Stimulated activated CD8-positive, alpha-beta memory T cell treated with anti-CD3 and anti-CD28 coated beads, Interleukin-12 subunit alpha, Interleukin-12 subunit beta, amount 100 ng/mL, for 24 hours (primary cell): ENCODE results near the gene TRANK1.
"Not testable (repeated sequence)": the region's sequence is repeated elsewhere in the genome, so short reads cannot be mapped to it uniquely, and the experiment has no call there.

Source experiments
- DNase-seq: peaks from one replicate; pipeline ENCODE4 v3.0.0-alpha.2; 2020; ENCODE audit errors: extremely low read depth

Gene TRANK1

DNA sequence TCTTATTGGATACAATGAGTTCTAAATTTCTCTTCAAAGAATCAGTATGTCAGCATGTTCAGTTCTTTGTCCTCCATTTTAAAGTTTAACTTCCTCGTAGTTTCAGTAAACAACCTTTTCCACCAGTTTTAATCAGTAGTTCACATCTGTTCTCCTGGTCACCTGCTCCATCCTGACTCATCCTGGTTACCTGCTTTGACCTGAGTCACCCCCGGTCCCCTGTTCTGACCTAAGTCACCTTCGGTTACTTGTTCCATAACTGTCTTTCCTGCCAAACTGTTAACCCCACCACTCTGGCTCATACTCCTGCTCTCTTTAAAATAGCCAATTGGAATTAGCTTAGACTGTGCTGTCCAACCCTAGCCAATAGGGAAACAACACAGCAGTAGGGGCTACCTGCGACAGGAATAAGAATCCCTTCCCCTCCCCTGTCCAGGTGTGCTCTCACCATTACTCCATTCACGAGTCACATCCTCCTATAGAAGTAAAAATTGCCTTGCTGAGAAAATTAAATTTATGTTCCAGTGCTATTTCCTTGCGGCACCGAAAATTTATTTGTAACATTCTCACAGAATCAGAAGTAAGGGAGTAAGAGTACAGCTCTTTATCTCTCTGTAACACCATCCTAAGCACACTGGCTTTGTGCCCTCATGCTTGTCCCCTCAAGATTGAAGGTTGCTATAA lies 23.8 kb downstream of the TRANK1 start:
- DNase-seq, result no peak

GRCh38 chr3:36919439-36920160 lies 25.3 kb downstream of the TRANK1 start:
- no peak for DNase-seq

GRCh38 chr3:36918050-36918449 lies 26.8 kb downstream of the TRANK1 start:
- no peak for DNase-seq

DNA sequence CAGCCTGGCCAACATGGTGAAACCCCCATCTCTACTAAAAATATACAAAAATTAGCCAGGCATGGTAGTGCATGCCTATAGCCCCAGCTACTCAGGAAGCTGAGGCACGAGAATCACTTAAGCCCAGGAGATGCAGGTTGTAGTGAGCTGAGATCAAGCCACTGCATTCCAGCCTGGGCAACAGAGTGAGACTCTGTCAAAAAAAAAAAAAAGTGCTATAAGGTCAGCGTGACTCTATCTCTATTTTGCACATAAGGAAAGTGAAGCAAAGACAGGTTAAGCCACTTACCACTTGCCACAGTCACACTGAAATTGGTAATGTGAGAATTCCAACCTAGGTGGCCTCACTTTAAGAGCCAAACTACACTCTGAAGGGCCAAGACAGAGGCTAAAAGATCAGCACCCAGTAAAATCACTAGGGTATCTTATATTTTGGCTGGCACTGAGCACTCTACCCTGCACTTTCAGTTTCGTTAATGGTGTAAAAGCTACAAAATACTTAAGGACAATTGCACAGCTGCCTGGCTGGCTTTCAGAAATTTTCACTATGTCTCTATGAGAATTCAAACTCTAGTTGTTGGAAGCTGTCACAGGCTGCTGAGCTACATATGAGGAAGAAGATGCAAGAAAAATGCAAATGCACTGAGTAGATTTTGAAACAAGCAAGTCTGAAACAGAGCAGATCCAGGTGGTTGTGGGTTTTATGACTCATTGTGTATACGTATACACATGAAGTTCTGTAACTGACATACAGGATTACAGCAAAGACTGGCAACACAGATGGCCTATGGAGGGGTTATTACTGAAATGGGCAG lies 32.7 kb downstream of the TRANK1 start:
- DNase-seq, result no peak

DNA sequence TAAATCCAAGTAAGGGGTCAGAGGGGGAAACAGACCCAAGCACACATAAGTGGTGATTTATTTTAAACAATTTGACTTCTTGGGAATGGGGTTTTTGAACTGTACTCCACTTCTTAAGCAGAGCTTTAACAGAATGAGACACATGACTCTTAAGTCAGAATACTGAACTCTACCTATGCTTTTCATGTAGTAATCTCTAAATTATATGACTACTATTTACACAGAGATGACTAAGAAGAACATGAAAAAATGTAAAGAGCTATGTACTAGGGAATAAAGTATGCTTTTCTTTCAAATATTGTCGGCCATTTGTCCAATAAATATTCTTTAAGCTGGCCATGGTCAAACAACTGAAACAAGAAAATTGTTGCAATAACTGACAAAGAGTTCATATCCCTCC lies 35.2 kb downstream of the TRANK1 start:
- no peak for DNase-seq

- no peak for DNase-seq
Measured at GRCh38 chr3:36909181-36909580, 35.7 kb downstream of the TRANK1 start.

- no peak for DNase-seq
Measured at GRCh38 chr3:36908647-36909180, 36.1 kb downstream of the TRANK1 start.

DNA sequence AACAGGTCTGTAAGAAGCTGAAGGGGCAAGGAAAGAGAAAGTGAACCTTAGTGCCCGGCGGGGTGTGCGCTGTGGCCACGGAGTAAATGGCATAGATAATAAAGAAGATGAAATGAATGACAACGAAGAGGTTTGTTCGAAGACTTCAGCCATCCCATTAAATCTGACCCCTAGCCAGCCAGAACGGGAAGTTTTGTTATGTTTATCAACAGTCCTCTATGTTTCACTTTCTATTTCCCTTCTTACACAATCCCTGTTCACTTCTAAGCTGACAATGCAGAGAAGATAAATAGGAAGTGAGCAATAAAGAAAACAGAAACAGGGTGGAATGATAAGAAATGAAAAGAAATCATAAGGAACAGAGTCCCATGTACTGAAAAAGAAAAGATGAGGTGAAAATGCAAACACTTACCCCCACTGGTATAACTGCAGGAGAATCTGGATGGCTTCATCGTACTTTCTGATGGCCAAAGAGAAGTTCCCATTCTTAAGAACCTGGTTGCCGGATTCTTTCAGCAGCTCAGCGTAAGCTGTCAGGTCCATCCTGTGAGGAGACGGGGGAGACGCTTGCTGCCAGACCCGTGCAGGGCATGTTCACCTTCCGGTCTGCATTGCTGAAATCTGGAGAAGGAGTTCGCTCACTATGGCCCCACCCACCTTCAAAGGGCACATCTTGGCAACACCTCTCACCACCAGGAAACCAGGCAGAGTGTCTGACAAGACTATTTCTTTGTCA lies 36.8 kb downstream of the TRANK1 start:
- DNase-seq, result peak; percentile 9

DNA sequence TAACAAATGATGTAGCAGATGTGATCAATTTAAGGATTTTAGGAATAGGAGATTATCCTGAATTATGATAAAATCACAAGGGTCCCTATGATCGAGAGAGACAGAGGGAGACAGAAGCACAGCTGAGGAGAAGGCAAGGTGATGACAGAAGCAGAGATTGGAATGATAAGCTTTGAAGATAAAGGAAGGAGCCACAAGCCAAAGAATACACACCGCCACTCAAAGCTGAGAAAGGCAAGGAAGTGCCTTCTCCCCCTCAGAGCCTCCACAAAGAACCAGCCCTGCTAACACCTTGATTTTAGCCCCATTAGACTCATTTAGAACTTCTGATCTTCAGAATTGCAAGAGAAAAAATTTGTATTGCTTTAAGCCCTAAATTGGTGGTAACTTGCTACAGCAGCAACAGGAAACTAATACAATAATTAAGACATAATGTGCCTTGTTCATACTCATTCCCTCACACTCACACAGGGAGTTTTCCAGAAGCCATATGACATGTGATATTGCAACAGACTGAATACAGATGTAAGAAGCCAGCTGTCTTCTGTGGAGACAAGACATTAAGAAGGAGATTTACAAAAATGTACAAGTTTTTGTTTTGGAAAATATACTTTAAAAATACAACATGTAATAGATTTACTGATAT lies 38.2 kb downstream of the TRANK1 start:
- no peak for DNase-seq

DNA sequence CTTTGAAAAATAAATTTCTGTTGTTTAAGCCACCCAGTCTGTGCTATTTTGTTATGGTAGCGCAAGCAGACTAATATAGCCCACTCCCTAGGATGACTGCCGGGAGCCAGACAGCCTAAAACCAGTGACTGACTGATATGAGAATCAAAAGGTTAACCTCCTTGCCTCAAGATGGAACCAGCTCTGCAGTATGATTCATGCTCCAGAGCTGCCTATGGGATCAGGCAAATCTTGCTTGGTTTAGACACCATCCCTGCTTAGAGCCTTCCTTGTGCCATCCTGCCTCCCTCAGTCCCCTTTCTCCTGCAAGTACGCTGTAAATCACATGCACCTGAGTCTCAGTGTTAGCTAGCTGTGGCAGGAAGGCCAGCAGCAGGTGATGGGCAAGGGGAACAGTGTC lies 39.3 kb downstream of the TRANK1 start:
- DNase-seq, result no peak

GRCh38 chr3:36904641-36905040 lies 40.2 kb downstream of the TRANK1 start:
- no peak for DNase-seq

DNA sequence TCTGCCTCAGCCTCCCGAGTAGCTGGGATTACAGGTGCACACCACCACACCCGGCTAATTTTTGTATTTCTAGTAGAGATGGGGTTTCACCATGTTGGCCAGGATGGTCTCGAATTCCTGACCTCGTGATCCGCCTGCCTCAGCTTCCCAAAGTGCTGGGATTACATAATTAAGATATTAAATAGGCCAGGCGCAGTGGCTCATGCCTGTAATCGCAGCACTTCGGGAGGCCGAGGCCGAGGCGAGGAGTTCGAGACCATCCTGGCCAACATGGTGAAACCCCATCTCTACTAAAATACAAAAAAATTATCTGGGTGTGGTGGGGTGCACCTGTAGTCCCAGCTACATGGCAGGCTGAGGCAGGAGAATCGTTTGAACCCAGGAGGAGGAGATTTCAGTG lies 40.8 kb downstream of the TRANK1 start:
- not testable (repeated sequence) for DNase-seq

GRCh38 chr3:36903119-36903882 lies 41.6 kb downstream of the TRANK1 start:
- no peak for DNase-seq

GRCh38 chr3:36901588-36901987 lies 43.3 kb downstream of the TRANK1 start:
- no peak for DNase-seq

DNA sequence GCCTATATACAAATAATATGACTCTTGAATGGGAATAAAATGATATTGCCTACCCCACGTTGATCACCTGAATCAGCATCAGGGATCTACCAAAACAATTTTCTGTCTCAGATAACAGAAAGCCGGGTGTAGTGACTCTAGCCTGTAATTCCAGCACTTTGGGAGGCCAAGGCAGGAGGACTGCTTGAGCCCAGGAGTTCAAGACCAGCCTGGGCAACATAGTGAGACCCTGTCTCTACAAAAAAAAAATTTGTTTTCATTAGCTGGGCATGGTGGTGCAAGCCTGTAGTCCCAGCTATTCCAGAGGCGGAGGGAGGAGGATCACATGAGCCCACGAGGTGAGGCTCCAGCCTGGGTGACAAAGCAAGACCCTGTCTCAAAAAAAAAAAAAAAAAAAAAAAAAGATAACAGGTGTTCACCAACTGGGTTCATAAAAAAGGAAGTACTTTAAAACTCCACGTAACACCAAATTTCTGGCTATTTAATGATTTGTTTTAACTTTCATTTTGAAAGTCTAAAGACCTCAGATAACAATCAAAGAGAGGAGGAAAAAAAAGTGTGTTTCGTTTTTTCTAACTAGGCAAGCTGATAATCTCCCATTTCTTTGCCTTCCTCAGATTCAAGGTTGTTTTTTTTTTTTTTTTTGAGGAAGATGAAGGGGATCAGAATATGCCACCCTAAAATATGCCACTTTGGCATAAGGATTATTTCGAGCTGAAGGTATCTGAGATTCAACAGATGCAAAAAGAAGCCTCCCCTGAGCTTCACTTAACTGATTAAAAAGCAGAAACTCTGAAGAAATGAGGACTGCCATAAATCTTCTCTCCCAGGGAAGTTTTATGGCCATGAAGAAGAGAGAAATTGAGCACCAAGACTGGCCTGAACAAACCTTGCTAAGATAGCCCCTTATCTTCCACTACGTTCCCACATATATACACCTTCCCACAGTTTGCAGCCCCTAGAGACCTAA lies 44.1 kb downstream of the TRANK1 start:
- no peak for DNase-seq

- DNase-seq, result no peak
Measured at GRCh38 chr3:36895496-36896409, 49.1 kb downstream of the TRANK1 start.

DNA sequence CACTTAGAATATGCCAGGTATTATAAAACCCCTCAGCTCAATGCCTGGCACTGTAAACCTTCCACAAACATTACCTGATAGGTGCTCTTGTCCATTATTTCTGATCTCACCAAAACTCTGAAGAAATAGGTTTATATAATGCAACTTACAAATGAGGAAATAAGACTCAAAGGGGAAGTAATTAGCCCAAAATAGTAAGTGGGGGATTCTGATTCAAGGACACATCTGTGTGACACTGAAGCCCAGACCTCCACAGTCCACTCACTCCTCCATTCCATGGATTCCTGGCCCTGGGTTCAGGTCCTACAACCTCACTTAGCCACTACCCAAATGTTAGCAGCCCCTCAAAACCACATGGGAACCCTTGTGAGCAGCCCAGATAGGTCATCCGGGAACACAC lies 49.9 kb downstream of the TRANK1 start:
- DNase-seq, result no peak

- no peak for DNase-seq
Measured at GRCh38 chr3:36893826-36894225, 51.0 kb downstream of the TRANK1 start.
